HepG2 (cell line): ENCODE results near the gene PRKG1. TPM values are rescaled to one million over a fixed set of nuclear protein-coding genes. Genes with fewer than 3 reads are reported as not detected.
A peak's percentile ranks its signal among the peaks of the same experiment; 100 is the strongest.

ENCODE experiments used
- ARHGAP35 ChIP-seq: sonication (generic); formaldehyde crosslinking; IDR thresholded peaks from 2 replicates; pipeline ENCODE4 v1.9.0; 2022; ENCODE audit warnings: mild to moderate bottlenecking, inconsistent platforms, moderate library complexity, missing genetic modification reagents, borderline replicate concordance
- GPBP1L1 ChIP-seq: sonication (generic); formaldehyde crosslinking; IDR thresholded peaks from 2 replicates; pipeline ENCODE4 v1.5.0; 2020; ENCODE audit warnings: mild to moderate bottlenecking, missing genetic modification reagents
- MBNL3 ChIP-seq: fragments of 250-450 bp; sonication (Bioruptor Pico); conservative IDR thresholded peaks from 2 replicates; pipeline ENCODE4 v1.8.0; 2022; ENCODE audit warnings: mild to moderate bottlenecking, inconsistent platforms
- RAD21 ChIP-seq: fragments of 450-650 bp; formaldehyde crosslinking; IDR thresholded peaks from 2 replicates; pipeline ENCODE4 v1.5.0; 2020; ENCODE audit warnings: mild to moderate bottlenecking
- RFXANK ChIP-seq: IDR thresholded peaks from 2 replicates; pipeline ENCODE4 v1.6.1; 2016
- RXRA ChIP-seq: sonication (generic); formaldehyde crosslinking; IDR thresholded peaks from 2 replicates; pipeline ENCODE4 v1.5.1; 2020; ENCODE audit warnings: missing genetic modification reagents
- SMC3 ChIP-seq: IDR thresholded peaks from 2 replicates; pipeline ENCODE4 v1.6.1; 2011; ENCODE audit warnings: low read length, improper control_type of control experiment
- YEATS2 ChIP-seq: sonication (generic); formaldehyde crosslinking; IDR thresholded peaks from 2 replicates; pipeline ENCODE4 v1.4.0; 2020; ENCODE audit warnings: missing genetic modification reagents, borderline replicate concordance
- ZBTB42 ChIP-seq: sonication (generic); formaldehyde crosslinking; IDR thresholded peaks from 2 replicates; pipeline ENCODE4 v1.5.0; 2020; ENCODE audit warnings: mild to moderate bottlenecking, missing genetic modification reagents
- ZC3H13 ChIP-seq: sonication (generic); formaldehyde crosslinking; IDR thresholded peaks from 2 replicates; pipeline ENCODE4 v1.8.1; 2023; ENCODE audit warnings: mild to moderate bottlenecking, missing genetic modification reagents, moderate library complexity
- ZNF17 ChIP-seq: sonication (generic); formaldehyde crosslinking; IDR thresholded peaks from 2 replicates; pipeline ENCODE4 v1.5.0; 2020; ENCODE audit warnings: mild to moderate bottlenecking, missing genetic modification reagents
- ZNF430 ChIP-seq: sonication (generic); formaldehyde crosslinking; IDR thresholded peaks from 2 replicates; pipeline ENCODE4 v1.9.0; 2021; ENCODE audit warnings: mild to moderate bottlenecking, missing genetic modification reagents
- ZNF687 ChIP-seq: sonication (generic); formaldehyde crosslinking; IDR thresholded peaks from 2 replicates; pipeline ENCODE4 v1.5.1; 2020; ENCODE audit warnings: mild to moderate bottlenecking, missing genetic modification reagents, moderate library complexity
- ZNF746 ChIP-seq: sonication (generic); formaldehyde crosslinking; IDR thresholded peaks from 2 replicates; pipeline ENCODE4 v1.8.0; 2022; ENCODE audit warnings: mild to moderate bottlenecking, missing genetic modification reagents
- ZNF790 ChIP-seq: sonication (generic); formaldehyde crosslinking; IDR thresholded peaks from 2 replicates; pipeline ENCODE4 v1.8.0; 2022; ENCODE audit warnings: missing genetic modification reagents, mild to moderate bottlenecking, borderline replicate concordance
- ZSCAN29 ChIP-seq: sonication (generic); formaldehyde crosslinking; conservative IDR thresholded peaks from 2 replicates; pipeline ENCODE4 v1.4.0; 2020; ENCODE audit warnings: mild to moderate bottlenecking, missing genetic modification reagents
- polyA plus RNA-seq, 8 experiments: library from polyadenylated mRNA; depleted of rRNA in 3 of 8; stranded (reverse) in 7 of 8; unstranded in 1 of 8; fragments of >200 nt; fragmentation: Illumina TruSeq in 4 of 8; extraction: Trizol in 4 of 8; gene quantifications; 2 replicates each; pipeline versions ENCODE4 v1.2.1 to v1.2.3, GENCODE V29; 2011 to 2016; ENCODE audit warnings: low read depth in 4 of 8, missing spikeins in 1 of 8, mixed read lengths in 1 of 8; ENCODE audit not compliant: insufficient read depth in 1 of 8
- total RNA-seq, 5 experiments: library from RNA; depleted of rRNA; stranded (reverse); fragments of >200 nt; fragmentation: Illumina TruSeq; extraction: Trizol; gene quantifications; 2 replicates each; pipeline ENCODE4 v1.2.3, GENCODE V29; 2016; ENCODE audit warnings: low read depth in 1 of 5
- TF ChIP-seq, protein P1 (sequence below): sonication (generic); formaldehyde crosslinking; IDR thresholded peaks from 2 replicates; pipeline ENCODE4 v1.8.1; 2023; ENCODE audit warnings: mild to moderate bottlenecking, inconsistent platforms, moderate library complexity, missing genetic modification reagents, borderline replicate concordance
- TF ChIP-seq, protein P2 (sequence below): sonication (generic); formaldehyde crosslinking; IDR thresholded peaks from 2 replicates; pipeline ENCODE4 v1.4.0; 2020; ENCODE audit warnings: low read depth, missing genetic modification reagents

Gene PRKG1
- total and polyA plus RNA-seq, 2 of the 13 experiments (the other 11 are each of a cell fraction or from before 2014, with no cell fraction given), result 0.01 TPM; not detected in 1

DNA sequence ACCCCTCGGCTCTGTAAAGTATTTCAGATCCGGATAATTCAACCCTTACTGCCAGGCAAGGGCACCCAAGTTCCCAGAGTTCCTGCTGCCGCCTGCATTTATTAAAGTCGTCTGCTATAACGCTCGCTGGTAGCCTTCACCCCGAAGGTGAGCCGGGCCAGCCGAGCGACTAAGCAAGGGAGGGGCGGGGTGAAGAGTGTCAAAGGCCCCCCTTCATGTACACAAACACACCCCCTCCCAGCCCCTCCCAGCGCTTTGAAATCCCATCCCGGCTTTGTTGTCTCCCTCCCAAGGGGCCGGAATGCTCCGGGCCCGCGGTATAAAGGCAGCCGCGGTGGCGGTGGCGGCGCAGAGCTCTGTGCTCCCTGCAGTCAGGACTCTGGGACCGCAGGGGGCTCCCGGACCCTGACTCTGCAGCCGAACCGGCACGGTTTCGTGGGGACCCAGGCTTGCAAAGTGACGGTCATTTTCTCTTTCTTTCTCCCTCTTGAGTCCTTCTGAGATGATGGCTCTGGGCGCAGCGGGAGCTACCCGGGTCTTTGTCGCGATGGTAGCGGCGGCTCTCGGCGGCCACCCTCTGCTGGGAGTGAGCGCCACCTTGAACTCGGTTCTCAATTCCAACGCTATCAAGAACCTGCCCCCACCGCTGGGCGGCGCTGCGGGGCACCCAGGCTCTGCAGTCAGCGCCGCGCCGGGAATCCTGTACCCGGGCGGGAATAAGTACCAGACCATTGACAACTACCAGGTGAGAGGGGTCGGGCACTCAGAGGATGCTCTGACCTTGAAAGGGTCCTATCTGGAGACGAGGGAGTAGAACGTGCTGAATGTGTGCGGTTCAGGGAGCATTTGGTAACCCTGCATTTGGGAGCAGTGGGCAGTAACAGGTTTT lies 1239.9 kb downstream of the PRKG1 start, which contains the start of gene DKK1 (continued):
- TF ChIP-seq RXRA (peak; percentile 78; the same call in 1 of the 2 replicates), GPBP1L1 (CRISPR knock-in tag) (no peak), YEATS2 (0 out of 2 replicates have a peak, but pooled peaks have one; percentile 51), MBNL3 (CRISPR knock-in tag) (no peak), ZNF430 (CRISPR knock-in tag) (peak; percentile 70; the same call in 1 of the 2 replicates), ZNF790 (CRISPR knock-in tag) (no peak), ZNF687 (peak; percentile 79), RAD21 (peak; percentile 88), RFXANK (CRISPR knock-in tag) (no peak), ZNF746 (peak; percentile 77), ZC3H13 (peak; percentile 25; the same call in 1 of the 2 replicates), SMC3 (peak; percentile 32; the same call in 1 of the 2 replicates), ARHGAP35 (CRISPR knock-in tag) (no peak), ZSCAN29 (CRISPR knock-in tag) (peak; percentile 94; the same call in 1 of the 2 replicates), ZNF17 (no peak), ZBTB42 (0 out of 2 replicates have a peak, but pooled peaks have one; percentile 67)
- TF ChIP-seq, protein P1, sequence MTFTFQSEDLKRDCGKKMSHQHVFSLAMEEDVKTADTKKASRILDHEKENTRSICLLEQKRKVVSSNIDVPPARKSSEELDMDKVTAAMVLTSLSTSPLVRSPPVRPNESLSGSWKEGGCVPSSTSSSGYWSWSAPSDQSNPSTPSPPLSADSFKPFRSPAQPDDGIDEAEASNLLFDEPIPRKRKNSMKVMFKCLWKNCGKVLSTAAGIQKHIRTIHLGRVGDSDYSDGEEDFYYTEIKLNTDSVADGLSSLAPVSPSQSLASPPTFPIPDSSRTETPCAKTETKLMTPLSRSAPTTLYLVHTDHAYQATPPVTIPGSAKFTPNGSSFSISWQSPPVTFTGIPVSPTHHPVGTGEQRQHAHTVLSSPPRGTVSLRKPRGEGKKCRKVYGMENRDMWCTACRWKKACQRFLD (CRISPR knock-in tag), result no peak; the same call in 1 of the 2 replicates
- TF ChIP-seq, protein P2, sequence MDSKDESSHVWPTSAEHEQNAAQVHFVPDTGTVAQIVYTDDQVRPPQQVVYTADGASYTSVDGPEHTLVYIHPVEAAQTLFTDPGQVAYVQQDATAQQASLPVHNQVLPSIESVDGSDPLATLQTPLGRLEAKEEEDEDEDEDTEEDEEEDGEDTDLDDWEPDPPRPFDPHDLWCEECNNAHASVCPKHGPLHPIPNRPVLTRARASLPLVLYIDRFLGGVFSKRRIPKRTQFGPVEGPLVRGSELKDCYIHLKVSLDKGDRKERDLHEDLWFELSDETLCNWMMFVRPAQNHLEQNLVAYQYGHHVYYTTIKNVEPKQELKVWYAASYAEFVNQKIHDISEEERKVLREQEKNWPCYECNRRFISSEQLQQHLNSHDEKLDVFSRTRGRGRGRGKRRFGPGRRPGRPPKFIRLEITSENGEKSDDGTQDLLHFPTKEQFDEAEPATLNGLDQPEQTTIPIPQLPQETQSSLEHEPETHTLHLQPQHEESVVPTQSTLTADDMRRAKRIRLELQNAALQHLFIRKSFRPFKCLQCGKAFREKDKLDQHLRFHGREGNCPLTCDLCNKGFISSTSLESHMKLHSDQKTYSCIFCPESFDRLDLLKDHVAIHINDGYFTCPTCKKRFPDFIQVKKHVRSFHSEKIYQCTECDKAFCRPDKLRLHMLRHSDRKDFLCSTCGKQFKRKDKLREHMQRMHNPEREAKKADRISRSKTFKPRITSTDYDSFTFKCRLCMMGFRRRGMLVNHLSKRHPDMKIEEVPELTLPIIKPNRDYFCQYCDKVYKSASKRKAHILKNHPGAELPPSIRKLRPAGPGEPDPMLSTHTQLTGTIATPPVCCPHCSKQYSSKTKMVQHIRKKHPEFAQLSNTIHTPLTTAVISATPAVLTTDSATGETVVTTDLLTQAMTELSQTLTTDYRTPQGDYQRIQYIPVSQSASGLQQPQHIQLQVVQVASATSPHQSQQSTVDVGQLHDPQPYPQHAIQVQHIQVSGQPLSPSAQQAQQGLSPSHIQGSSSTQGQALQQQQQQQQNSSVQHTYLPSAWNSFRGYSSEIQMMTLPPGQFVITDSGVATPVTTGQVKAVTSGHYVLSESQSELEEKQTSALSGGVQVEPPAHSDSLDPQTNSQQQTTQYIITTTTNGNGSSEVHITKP (CRISPR knock-in tag), result peak; percentile 71
